Transverse colon (tissue), 4 donors: ENCODE results near the gene PIEZO2. TPM values are rescaled to one million over a fixed set of nuclear protein-coding genes. Genes with fewer than 3 reads are reported as not detected.

Experiments
- DNase-seq: peaks from one replicate; pipeline ENCODE4 v3.0.0-alpha.2; 2019
- H3K27ac ChIP-seq, 4 donors: fragments of 200-600 bp; sonication (generic); 2 replicates each; pipeline ENCODE4 v1.5.1; 2016 to 2018; ENCODE audit warnings: inconsistent platforms in 4 of 4
- H3K27me3 ChIP-seq: fragments of 200-600 bp; sonication (generic); 2 replicates; pipeline ENCODE4 v1.5.1; 2017; ENCODE audit warnings: inconsistent platforms
- H3K36me3 ChIP-seq, 4 donors: fragments of 200-600 bp; sonication (generic); 2 replicates each; pipeline ENCODE4 v1.5.1; 2017 to 2019; ENCODE audit warnings: inconsistent platforms in 4 of 4
- H3K4me1 ChIP-seq, 4 donors: fragments of 200-600 bp; sonication (generic); 2 replicates each; pipeline ENCODE4 v1.5.1; 2017 to 2020; ENCODE audit warnings: inconsistent platforms in 4 of 4
- H3K4me3 ChIP-seq, 4 donors: fragments of 200-600 bp; sonication (generic); 1 replicate in 1 of 4; 2 replicates in 3 of 4; pipeline versions ENCODE4 v1.5.1 to v1.6.1; 2017 to 2019; ENCODE audit warnings: inconsistent platforms in 4 of 4
- H3K9me3 ChIP-seq, 2 donors: fragments of 200-600 bp; sonication (generic); 2 replicates each; pipeline ENCODE4 v1.5.1; 2017 to 2019; ENCODE audit warnings: inconsistent platforms in 2 of 2
- CTCF ChIP-seq, 5 experiments: fragments of 200-600 bp in 3 of 5; fragments of 450-650 bp in 2 of 5; sonication (generic) in 3 of 5; IDR thresholded peaks; 1 replicate in 2 of 5; 2 replicates in 3 of 5; pipeline ENCODE4 v1.5.1; 2016 to 2017; ENCODE audit warnings: antibody characterized with exemption in 5 of 5, inconsistent platforms in 3 of 5, mild to moderate bottlenecking in 2 of 5, moderate library complexity in 1 of 5
- EP300 ChIP-seq: sonication (generic); formaldehyde crosslinking; IDR thresholded peaks from one replicate; pipeline ENCODE4 v1.6.1; 2017; ENCODE audit warnings: antibody characterized with exemption, low read depth
- POLR2A ChIP-seq: fragments of 450-650 bp; IDR thresholded peaks from one replicate; pipeline ENCODE4 v1.6.1; 2016; ENCODE audit warnings: antibody characterized with exemption, mild to moderate bottlenecking, moderate library complexity
- POLR2AphosphoS5 ChIP-seq, 3 donors: sonication (generic); formaldehyde crosslinking; IDR thresholded peaks; one replicate each; pipeline ENCODE4 v1.6.1; 2016; ENCODE audit warnings: antibody characterized with exemption in 3 of 3
- WGBS, 2 donors: methylation state at CpG; one replicate each; pipeline ENCODE4 v1.1.5; 2018; ENCODE audit warnings: low coverage in 1 of 2; 5-methylcytosine and 5-hydroxymethylcytosine counted together
- in situ Hi-C, 4 donors: fragments of 200-750 bp; cut with MboI; loops; one replicate each; pipeline versions ENCODE4 v1.15.0 to v1.15.1; 2017; ENCODE audit warnings: low sequenced_read_pairs in 3 of 4, low pct_ligation_motif_present in 1 of 4, low pct_unique_long_range_greater_than_20kb in 1 of 4
- intact Hi-C: fragments of 100-400 bp; cut with DNase I; formaldehyde crosslinking; loops from one replicate; pipeline ENCODE4 v1.15.1; 2023; ENCODE audit warnings: low total_unique reads
- total RNA-seq, 4 donors: library from RNA; depleted of rRNA; stranded (reverse); fragments of >200 nt; gene quantifications; one replicate each; pipeline ENCODE4 v1.1.0, GENCODE V29; 2016

The PIEZO2 gene
- total RNA-seq, 4 donors from 2014 or later = 2.9 to 7.5 (median 4.5) TPM

DNA sequence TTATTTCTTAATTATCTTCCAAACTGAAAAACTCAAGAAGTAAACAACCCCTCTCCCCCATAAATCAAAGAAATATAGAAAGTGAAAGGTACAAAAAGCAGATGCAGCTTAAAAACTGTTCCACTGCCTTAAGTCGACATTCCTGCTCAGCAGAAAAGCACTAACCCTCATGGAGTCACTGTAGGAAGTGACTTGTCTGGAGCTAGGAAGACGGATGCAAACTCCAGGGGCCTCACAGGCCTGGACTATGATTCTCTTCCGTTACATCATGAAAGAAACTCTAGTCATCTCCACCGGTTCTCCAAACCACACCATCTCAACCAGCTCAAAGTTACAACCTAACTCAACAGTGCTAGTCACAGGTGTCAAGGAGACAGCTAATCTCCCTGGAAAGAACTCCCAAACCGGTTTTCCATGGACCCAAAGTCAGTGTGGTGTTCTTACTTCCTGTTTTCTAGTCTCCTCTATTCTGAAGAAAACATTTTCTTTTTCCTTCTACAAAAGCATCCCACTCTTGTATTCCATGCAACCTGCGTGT is 128.4 kb downstream of the PIEZO2 start:
- no peaks in the 10 kb centered on the region for H3K27me3 ChIP-seq
- H3K4me3 ChIP-seq = no peak overlapping the region
- no peak for TF ChIP-seq POLR2A
- TF ChIP-seq EP300 = no peak
- TF ChIP-seq CTCF (IDR thresholded peaks at IDR 0.05) = no peak
- no peak for TF ChIP-seq POLR2AphosphoS5 (IDR thresholded peaks at IDR 0.05)
- WGBS, 2 donors = 53 to 64% methylated on average over 4 to 6 of the region's 6 CpGs
- peaks cover 0 to 2% (median 0%) of the 10 kb centered on the region in 4 donors for H3K4me1 ChIP-seq
- no peaks in the 10 kb centered on the region for H3K9me3 ChIP-seq
- in situ Hi-C loops (loop anchor here in 1 of 4 donors (10.0 kb wide), 1 partner anchor 156 kb away; no protein-coding TSS in a partner anchor), intact Hi-C loops (no loop called here)
- H3K36me3 ChIP-seq = no peaks in the 10 kb centered on the region
- no peak for DNase-seq
- no peak overlapping the region for H3K27ac ChIP-seq

DNA sequence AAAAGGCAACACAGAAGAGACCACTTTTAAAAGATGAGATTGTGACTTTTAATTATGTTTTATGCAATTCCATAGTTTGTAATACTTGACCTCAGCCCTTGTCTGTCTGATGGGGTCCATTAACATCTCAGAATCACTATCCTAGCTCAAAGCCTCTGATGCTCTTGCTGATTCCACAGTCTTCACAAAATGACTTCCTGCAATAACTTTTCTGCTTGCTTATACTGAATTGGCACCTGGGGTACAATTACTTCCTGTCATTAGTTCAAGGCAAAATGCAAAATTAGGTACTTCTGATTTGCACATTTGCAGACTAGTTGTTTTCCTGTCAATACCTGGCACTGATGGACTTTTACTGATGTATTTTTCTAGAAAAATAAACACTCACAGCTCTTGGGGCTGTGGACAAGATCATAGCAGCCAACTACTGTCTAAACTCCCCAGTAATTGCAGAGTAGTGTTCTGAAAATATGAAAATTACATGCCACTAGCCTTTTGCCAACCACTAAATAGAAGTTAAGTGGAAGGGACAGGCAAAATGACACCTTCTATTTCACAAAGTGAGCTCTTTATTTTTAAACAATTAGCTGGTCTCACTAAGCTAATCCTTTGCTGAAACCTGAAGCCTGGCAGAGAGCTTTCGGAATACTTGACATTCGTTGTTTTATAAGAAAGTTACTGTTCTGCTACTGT is 129.1 kb downstream of the PIEZO2 start:
- WGBS, 2 donors = 58 to 80% methylated on average over 2 of the region's 2 CpGs
- no peak overlapping the region for H3K4me3 ChIP-seq
- in situ Hi-C loops = loop anchor here in 1 of 4 donors (10.0 kb wide), 1 partner anchor 156 kb away; no protein-coding TSS in a partner anchor
- H3K4me1 ChIP-seq = peaks cover 0 to 2% (median 0%) of the 10 kb centered on the region in 4 donors
- H3K27ac ChIP-seq = no peak overlapping the region
- intact Hi-C loops = no loop called here
- H3K36me3 ChIP-seq = no peaks in the 10 kb centered on the region
- TF ChIP-seq EP300 (no peak), CTCF (IDR thresholded peaks at IDR 0.05) (no peak), POLR2A (no peak), POLR2AphosphoS5 (IDR thresholded peaks at IDR 0.05) (no peak)
- no peak for DNase-seq
- no peaks in the 10 kb centered on the region for H3K27me3 ChIP-seq
- no peaks in the 10 kb centered on the region for H3K9me3 ChIP-seq

- H3K27me3 ChIP-seq = no peaks in the 10 kb centered on the region
- H3K36me3 ChIP-seq = no peaks in the 10 kb centered on the region
- peaks cover 0 to 2% (median 0%) of the 10 kb centered on the region in 4 donors for H3K4me1 ChIP-seq
- no peak overlapping the region for H3K27ac ChIP-seq
- intact Hi-C loops (no loop called here), in situ Hi-C loops (loop anchor here in 1 of 4 donors (10.0 kb wide), 1 partner anchor 155 kb away; no protein-coding TSS in a partner anchor)
- TF ChIP-seq POLR2AphosphoS5 (IDR thresholded peaks at IDR 0.05) (no peak), CTCF (IDR thresholded peaks at IDR 0.05) (no peak), EP300 (no peak), POLR2A (no peak)
- DNase-seq = no peak
- WGBS, 2 donors = 88 to 92% methylated on average over 2 of the region's 2 CpGs
- no peak overlapping the region for H3K4me3 ChIP-seq
- no peaks in the 10 kb centered on the region for H3K9me3 ChIP-seq
These were observed 129.9 kb downstream of the PIEZO2 start for GRCh38 chr18:11019295-11020105.

DNA sequence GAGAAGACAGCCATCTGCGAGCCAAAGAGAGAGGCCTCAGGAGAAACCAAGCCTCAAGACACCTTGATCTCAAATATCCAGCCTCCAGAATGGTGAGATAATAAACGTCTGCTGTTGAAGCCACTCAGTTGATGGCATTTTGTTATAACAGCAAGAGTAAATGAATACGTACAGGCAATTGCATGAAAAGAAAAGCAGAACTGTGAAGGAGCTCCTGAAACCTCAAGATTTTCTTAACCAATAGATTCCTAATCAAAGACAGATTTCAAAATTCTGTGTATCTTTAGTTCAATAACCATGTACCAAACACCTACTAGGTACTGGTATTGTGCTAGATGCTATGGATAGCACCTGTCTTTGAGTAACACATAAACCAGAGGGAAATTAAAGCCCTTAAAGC is 139.5 kb downstream of the PIEZO2 start:
- no peaks in the 10 kb centered on the region for H3K27me3 ChIP-seq

More for the DNA sequence above, 139.5 kb downstream of the PIEZO2 start:
- H3K4me1 ChIP-seq = no peaks in the 10 kb centered on the region
- DNase-seq = no peak
- no peaks in the 10 kb centered on the region for H3K9me3 ChIP-seq
- intact Hi-C loops (no loop called here), in situ Hi-C loops (no loop called here)
- 67 to 78% methylated on average over 2 to 3 of the region's 3 CpGs for WGBS, 2 donors
- H3K4me3 ChIP-seq = no peak overlapping the region
- no peaks in the 10 kb centered on the region for H3K36me3 ChIP-seq
- TF ChIP-seq CTCF (IDR thresholded peaks at IDR 0.05) = no peak
- TF ChIP-seq POLR2AphosphoS5 (IDR thresholded peaks at IDR 0.05) = no peak
- TF ChIP-seq EP300 = no peak
- TF ChIP-seq POLR2A = no peak
- no peak overlapping the region for H3K27ac ChIP-seq
